ENCODE data around the gene HRH1. TPM values are rescaled to one million over a fixed set of nuclear protein-coding genes. Genes with fewer than 3 reads are reported as not detected.
"Not testable (repeated sequence)": the region's sequence is repeated elsewhere in the genome, so short reads cannot be mapped to it uniquely, and the experiment has no call there.

HRH1 gene
- total RNA-seq, 2 donors from 2014 or later = 0.50 to 5.9 TPM

DNA sequence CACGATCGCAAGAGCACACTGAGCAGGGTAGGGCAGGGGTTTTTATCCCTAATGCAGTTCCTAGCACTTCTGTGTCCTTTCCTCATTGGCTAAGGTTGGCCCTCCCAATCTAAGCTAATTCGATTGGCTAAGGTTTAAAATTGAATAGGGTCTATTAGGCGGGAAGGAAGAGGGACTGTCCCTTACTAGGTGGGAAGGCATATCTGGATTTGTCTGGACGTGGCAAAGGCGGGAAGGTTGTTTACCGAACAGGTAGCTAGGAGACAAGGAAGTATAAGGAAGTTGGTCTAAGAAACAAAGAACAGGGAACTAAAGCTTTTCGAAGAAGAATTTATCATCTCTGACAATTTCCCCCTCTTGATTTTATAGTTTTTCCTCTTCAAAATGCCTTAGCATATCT lies 93.1 kb downstream of the HRH1 start:
- Histone ChIP-seq H3K4me1 (replicated peaks) (no peaks in the 10 kb centered on the region), H3K9me3 (no peaks in the 10 kb centered on the region), H3K4me3 (no peak overlapping the region), H3K27ac (no peak overlapping the region), H3K36me3 (no peaks in the 10 kb centered on the region), H3K27me3 (replicated peaks; ENCODE audit: insufficient read depth) (no peaks in the 10 kb centered on the region)
- intact Hi-C loops (cut with DNase I) = no loop called here
- WGBS = 59% methylated on average over 8 of the region's 8 CpGs
- no peak for DNase-seq (ENCODE audit: low spot score)
- TF ChIP-seq POLR2AphosphoS5 (IDR thresholded peaks at IDR 0.05) = no peak
- TF ChIP-seq, protein P1, sequence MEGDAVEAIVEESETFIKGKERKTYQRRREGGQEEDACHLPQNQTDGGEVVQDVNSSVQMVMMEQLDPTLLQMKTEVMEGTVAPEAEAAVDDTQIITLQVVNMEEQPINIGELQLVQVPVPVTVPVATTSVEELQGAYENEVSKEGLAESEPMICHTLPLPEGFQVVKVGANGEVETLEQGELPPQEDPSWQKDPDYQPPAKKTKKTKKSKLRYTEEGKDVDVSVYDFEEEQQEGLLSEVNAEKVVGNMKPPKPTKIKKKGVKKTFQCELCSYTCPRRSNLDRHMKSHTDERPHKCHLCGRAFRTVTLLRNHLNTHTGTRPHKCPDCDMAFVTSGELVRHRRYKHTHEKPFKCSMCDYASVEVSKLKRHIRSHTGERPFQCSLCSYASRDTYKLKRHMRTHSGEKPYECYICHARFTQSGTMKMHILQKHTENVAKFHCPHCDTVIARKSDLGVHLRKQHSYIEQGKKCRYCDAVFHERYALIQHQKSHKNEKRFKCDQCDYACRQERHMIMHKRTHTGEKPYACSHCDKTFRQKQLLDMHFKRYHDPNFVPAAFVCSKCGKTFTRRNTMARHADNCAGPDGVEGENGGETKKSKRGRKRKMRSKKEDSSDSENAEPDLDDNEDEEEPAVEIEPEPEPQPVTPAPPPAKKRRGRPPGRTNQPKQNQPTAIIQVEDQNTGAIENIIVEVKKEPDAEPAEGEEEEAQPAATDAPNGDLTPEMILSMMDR (IDR thresholded peaks at IDR 0.05) = no peak
- TF ChIP-seq POLR2A (IDR thresholded peaks at IDR 0.05) = no peak

DNA sequence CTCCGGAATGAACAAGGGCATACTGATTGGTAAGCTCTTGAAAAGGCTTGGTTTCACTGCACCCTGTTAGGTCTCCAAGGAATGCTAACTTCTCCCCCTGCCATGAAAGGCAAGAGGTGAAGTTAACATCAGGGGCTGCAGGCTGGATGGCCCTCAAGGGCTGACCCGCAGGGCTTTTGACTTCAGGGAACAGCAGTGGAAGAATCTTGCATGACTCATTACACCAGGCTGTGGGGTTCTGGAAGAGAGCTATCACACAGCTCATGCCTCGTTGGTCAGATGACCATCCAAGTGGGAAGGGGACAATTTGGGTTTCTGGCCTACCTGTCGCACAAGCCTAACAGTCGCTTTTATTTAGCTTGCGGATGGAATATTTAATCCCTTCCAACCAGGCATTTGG lies 94.3 kb downstream of the HRH1 start:
- Histone ChIP-seq H3K36me3 (no peaks in the 10 kb centered on the region), H3K9me3 (no peaks in the 10 kb centered on the region), H3K27ac (no peak overlapping the region), H3K27me3 (replicated peaks; ENCODE audit: insufficient read depth) (no peaks in the 10 kb centered on the region), H3K4me1 (replicated peaks) (no peaks in the 10 kb centered on the region), H3K4me3 (no peak overlapping the region)
- TF ChIP-seq POLR2AphosphoS5 (IDR thresholded peaks at IDR 0.05) (no peak), POLR2A (IDR thresholded peaks at IDR 0.05) (no peak)
- TF ChIP-seq, protein P1 (IDR thresholded peaks at IDR 0.05) = no peak
- 90% methylated on average over 6 of the region's 6 CpGs for WGBS
- intact Hi-C loops (cut with DNase I) = no loop called here
- DNase-seq (ENCODE audit: low spot score) = no peak

DNA sequence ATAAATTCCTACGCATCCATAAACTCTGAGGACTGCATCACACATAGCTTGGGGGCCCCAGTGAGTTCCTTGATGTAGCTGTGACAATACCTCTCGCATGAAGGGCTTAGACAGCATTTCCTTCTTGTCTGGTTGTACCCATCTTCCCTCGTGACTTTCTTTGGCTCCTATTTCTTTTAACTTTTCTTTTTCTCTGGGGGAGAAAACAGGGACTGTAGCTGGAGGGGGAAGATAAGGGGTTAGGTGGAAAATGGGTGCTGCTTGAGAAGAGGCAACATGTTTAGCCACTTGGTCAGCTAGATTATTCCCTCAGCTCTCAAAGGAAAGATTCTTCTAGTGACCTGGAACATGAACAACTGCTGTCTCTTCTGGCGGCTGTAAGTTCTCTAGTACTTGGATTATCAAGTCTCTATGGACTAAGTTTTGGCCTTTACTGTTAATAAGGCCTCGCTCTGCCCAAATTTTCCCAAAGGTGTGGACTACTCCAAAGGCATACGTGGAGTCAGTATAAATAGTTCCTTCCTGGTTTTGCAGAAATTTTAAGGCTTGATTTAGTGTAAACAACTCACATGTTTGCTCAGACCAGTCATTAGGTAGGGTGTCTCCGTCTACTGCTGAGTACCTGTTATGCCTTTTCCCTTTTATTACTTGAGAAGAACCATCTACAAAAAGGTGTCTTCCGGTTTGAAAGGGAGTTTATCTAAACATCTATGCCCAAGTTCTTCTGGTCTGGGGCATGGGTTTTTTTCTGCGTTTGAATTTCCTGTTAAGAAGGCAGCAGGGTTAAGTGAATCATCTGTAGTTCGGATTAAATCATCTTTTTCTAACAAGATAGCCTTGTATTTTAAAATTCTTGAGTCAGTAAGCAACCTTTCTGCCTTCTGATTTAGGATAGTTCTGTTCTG lies 96.9 kb downstream of the HRH1 start:
- 55% methylated on average over 10 of the region's 10 CpGs for WGBS
- Histone ChIP-seq H3K9me3 (no peaks in the 10 kb centered on the region), H3K4me3 (no peak overlapping the region), H3K4me1 (replicated peaks) (no peaks in the 10 kb centered on the region), H3K27me3 (replicated peaks; ENCODE audit: insufficient read depth) (no peaks in the 10 kb centered on the region), H3K27ac (no peak overlapping the region), H3K36me3 (no peaks in the 10 kb centered on the region)
- no peak for DNase-seq (ENCODE audit: low spot score)
- no peak for TF ChIP-seq POLR2AphosphoS5 (IDR thresholded peaks at IDR 0.05)
- TF ChIP-seq POLR2A (IDR thresholded peaks at IDR 0.05) = no peak
- intact Hi-C loops (cut with DNase I) = no loop called here

DNA sequence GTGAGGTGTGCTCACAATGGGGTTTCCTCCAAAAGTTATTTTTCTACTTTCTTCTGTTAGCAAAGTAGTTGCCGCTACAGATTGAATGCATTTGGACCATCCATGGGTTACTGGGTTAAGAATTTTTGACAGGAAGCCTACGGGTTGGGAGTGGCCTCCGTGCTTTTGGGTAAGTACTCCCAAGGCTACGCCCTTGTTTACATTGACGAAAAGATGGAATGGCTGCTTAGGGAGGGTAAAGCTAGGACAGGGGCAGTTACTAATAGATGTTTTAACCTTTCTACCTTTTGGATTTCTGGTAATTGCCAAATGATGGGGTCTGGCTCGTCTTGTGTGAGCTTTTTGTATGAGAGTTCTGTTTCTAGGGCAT lies 97.5 kb downstream of the HRH1 start:
- H3K4me3 ChIP-seq = no peak overlapping the region
- H3K27ac ChIP-seq = no peak overlapping the region
- intact Hi-C loops (cut with DNase I) = no loop called here
- 86% methylated on average over 6 of the region's 6 CpGs for WGBS
- no peaks in the 10 kb centered on the region for H3K4me1 ChIP-seq (replicated peaks)
- TF ChIP-seq, protein P1 (IDR thresholded peaks at IDR 0.05) = no peak
- TF ChIP-seq POLR2AphosphoS5 (IDR thresholded peaks at IDR 0.05) (no peak), POLR2A (IDR thresholded peaks at IDR 0.05) (no peak)
- no peaks in the 10 kb centered on the region for H3K27me3 ChIP-seq (replicated peaks; ENCODE audit: insufficient read depth)
- no peaks in the 10 kb centered on the region for H3K9me3 ChIP-seq
- no peak for DNase-seq (ENCODE audit: low spot score)
- no peaks in the 10 kb centered on the region for H3K36me3 ChIP-seq

DNA sequence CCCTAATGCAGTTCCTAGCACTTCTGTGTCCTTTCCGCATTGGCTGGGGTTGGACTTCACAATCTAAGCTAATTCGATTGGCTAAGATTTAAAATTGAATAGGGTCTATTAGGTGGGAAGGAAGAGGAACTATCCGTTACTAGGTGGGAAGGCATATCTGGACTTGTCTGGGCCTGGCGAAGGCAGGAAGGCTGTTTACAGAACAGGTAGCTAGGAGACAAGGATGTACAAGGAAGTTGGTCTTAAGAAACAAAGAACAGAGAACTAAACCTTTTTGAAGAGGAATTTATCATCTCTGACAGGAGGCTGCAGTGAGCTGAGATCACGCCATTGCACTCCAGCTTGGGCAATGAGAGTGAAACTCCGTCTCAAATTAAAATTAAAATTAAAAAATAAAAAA lies 100.6 kb downstream of the HRH1 start:
- intact Hi-C loops (cut with DNase I) = no loop called here
- Histone ChIP-seq H3K4me1 (replicated peaks) (no peaks in the 10 kb centered on the region), H3K36me3 (no peaks in the 10 kb centered on the region), H3K4me3 (no peak overlapping the region), H3K9me3 (no peaks in the 10 kb centered on the region), H3K27ac (no peak overlapping the region), H3K27me3 (replicated peaks; ENCODE audit: insufficient read depth) (no peaks in the 10 kb centered on the region)
- TF ChIP-seq, protein P1 (IDR thresholded peaks at IDR 0.05) = no peak
- TF ChIP-seq POLR2AphosphoS5 (IDR thresholded peaks at IDR 0.05) = no peak
- WGBS = 68% methylated on average over 6 of the region's 6 CpGs
- no peak for DNase-seq (ENCODE audit: low spot score)

DNA sequence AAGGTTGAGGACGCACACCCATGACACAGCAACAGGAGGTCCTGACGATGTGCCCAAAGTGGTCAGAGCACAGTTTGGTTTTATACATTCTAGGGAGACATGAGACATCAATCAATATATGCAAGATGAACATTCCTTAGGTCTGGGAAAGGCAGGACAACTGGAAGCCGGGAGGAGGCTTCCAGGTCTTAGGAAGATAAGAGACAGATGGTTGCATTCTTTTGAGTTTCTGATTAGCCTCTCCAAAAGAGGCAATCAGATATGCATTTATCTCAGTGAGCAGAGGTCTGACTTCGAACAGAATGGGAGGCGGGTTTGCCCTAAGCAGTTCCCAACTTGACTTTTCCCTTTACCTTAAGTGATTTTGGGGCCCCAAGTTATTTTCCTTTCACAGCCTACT lies 101.2 kb downstream of the HRH1 start:
- H3K4me1 ChIP-seq (replicated peaks); DNase-seq (ENCODE audit: low spot score); H3K4me3 ChIP-seq; H3K27ac ChIP-seq; H3K36me3 ChIP-seq; H3K27me3 ChIP-seq (replicated peaks; ENCODE audit: insufficient read depth); intact Hi-C loops (cut with DNase I); H3K9me3 ChIP-seq: not testable (repeated sequence)
- WGBS = 87% methylated on average over 5 of the region's 5 CpGs

All from prostate gland (tissue), 2 donors.